OCI-M2 (cell line): Measurements from ENCODE around the gene CATSPERE.

ENCODE experiments used
- DNase-seq: peaks from one replicate; lab custom pipeline; 2025; ENCODE audit not compliant: unreplicated experiment; lab: John Stamatoyannopoulos, UW

Gene CATSPERE

GRCh38 chr1:244626709-244627108, 165.6 kb downstream of the CATSPERE start:
- no peak for DNase-seq

- no peak for DNase-seq
Observed at GRCh38 chr1:244628789-244629188, 167.7 kb downstream of the CATSPERE start.

GRCh38 chr1:244633140-244633539, 172.1 kb downstream of the CATSPERE start:
- DNase-seq = no peak

- no peak for DNase-seq
Observed at GRCh38 chr1:244634546-244634945, 173.5 kb downstream of the CATSPERE start.

GRCh38 chr1:244636488-244637259, 175.6 kb downstream of the CATSPERE start:
- DNase-seq = no peak

GRCh38 chr1:244639561-244639960, 178.5 kb downstream of the CATSPERE start:
- DNase-seq = no peak

- no peak for DNase-seq
Observed at GRCh38 chr1:244640917-244641316, 179.8 kb downstream of the CATSPERE start.

GRCh38 chr1:244642526-244642925, 181.5 kb downstream of the CATSPERE start:
- no peak for DNase-seq

GRCh38 chr1:244642988-244643387, 181.9 kb downstream of the CATSPERE start:
- DNase-seq = no peak

- no peak for DNase-seq
Observed at GRCh38 chr1:244645414-244645813, 184.3 kb downstream of the CATSPERE start.

GRCh38 chr1:244645890-244646289, 184.8 kb downstream of the CATSPERE start:
- DNase-seq = no peak

- no peak for DNase-seq
Observed at GRCh38 chr1:244647819-244648218, 186.7 kb downstream of the CATSPERE start.

GRCh38 chr1:244651956-244652622, 191.0 kb downstream of the CATSPERE start:
- DNase-seq = no peak

GRCh38 chr1:244652623-244653438, 191.8 kb downstream of the CATSPERE start, which contains the start of gene DESI2:
Gene DESI2, plus strand, starts transcription at chr1:244653126. Its CDS starts 188 bp downstream, at chr1:244653314.
- DNase-seq = peak; percentile 90

GRCh38 chr1:244653439-244654107, 192.5 kb downstream of the CATSPERE start:
- DNase-seq = no peak

- no peak for DNase-seq
Observed at GRCh38 chr1:244654108-244655038, 193.3 kb downstream of the CATSPERE start.

GRCh38 chr1:244655186-244655585, 194.1 kb downstream of the CATSPERE start:
- no peak for DNase-seq

- DNase-seq = no peak
Observed at GRCh38 chr1:244657421-244657820, 196.3 kb downstream of the CATSPERE start.

- DNase-seq = no peak
Observed at GRCh38 chr1:244659694-244660093, 198.6 kb downstream of the CATSPERE start.

GRCh38 chr1:244660595-244660994, 199.5 kb downstream of the CATSPERE start:
- no peak for DNase-seq
